ENCODE data around the gene XXYLT1. TPM values are rescaled to one million over a fixed set of nuclear protein-coding genes. Genes with fewer than 3 reads are reported as not detected.

The XXYLT1 gene
- total and polyA plus RNA-seq, 9 of the 15 experiments (the other 6 are each of a cell fraction or from before 2014, with no cell fraction given), result 1.9 to 18.9 (median 15.0) TPM

DNA sequence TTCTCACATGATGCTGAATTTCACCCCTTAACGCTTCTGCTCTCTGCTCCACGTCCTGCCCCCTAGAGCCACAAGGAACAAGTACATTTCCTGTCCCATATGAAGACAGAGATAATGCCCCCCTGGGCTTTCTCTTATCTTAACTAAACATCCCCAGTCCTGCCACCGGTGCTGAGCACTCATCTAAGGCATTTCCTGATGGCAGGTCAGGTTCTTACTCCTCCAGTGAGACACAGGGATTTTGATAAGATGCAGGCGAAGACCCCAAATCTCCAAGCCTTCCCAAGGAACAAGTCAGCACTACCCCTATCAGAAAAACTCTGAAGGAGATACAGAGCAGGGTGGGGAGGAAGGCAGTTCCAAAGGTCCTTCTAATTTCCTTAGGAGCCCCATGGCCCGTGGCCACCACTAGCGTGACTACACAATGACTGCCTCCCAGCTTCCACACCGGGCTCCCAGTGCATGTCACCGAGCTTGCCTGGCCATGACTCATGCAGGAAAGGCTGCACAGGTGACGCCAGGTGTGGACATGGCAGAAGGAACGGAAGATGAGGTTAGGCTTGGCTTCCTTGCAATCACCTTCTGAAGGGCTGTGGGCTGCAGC is 152.9 kb downstream of the XXYLT1 start (continued):
- TF ChIP-seq, protein P1, sequence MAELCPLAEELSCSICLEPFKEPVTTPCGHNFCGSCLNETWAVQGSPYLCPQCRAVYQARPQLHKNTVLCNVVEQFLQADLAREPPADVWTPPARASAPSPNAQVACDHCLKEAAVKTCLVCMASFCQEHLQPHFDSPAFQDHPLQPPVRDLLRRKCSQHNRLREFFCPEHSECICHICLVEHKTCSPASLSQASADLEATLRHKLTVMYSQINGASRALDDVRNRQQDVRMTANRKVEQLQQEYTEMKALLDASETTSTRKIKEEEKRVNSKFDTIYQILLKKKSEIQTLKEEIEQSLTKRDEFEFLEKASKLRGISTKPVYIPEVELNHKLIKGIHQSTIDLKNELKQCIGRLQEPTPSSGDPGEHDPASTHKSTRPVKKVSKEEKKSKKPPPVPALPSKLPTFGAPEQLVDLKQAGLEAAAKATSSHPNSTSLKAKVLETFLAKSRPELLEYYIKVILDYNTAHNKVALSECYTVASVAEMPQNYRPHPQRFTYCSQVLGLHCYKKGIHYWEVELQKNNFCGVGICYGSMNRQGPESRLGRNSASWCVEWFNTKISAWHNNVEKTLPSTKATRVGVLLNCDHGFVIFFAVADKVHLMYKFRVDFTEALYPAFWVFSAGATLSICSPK (IDR thresholded peaks at IDR 0.05; ENCODE audit: borderline replicate concordance), result no peak
- TF ChIP-seq MAFG (tag; conservative IDR thresholded peaks at IDR 0.05), result no peak
- no peak for TF ChIP-seq ZNF143 (CRISPR knock-in tag; IDR thresholded peaks at IDR 0.05)
- TF ChIP-seq, protein P2, sequence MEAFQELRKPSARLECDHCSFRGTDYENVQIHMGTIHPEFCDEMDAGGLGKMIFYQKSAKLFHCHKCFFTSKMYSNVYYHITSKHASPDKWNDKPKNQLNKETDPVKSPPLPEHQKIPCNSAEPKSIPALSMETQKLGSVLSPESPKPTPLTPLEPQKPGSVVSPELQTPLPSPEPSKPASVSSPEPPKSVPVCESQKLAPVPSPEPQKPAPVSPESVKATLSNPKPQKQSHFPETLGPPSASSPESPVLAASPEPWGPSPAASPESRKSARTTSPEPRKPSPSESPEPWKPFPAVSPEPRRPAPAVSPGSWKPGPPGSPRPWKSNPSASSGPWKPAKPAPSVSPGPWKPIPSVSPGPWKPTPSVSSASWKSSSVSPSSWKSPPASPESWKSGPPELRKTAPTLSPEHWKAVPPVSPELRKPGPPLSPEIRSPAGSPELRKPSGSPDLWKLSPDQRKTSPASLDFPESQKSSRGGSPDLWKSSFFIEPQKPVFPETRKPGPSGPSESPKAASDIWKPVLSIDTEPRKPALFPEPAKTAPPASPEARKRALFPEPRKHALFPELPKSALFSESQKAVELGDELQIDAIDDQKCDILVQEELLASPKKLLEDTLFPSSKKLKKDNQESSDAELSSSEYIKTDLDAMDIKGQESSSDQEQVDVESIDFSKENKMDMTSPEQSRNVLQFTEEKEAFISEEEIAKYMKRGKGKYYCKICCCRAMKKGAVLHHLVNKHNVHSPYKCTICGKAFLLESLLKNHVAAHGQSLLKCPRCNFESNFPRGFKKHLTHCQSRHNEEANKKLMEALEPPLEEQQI (IDR thresholded peaks at IDR 0.05), result no peak
- TF ChIP-seq, protein P3, sequence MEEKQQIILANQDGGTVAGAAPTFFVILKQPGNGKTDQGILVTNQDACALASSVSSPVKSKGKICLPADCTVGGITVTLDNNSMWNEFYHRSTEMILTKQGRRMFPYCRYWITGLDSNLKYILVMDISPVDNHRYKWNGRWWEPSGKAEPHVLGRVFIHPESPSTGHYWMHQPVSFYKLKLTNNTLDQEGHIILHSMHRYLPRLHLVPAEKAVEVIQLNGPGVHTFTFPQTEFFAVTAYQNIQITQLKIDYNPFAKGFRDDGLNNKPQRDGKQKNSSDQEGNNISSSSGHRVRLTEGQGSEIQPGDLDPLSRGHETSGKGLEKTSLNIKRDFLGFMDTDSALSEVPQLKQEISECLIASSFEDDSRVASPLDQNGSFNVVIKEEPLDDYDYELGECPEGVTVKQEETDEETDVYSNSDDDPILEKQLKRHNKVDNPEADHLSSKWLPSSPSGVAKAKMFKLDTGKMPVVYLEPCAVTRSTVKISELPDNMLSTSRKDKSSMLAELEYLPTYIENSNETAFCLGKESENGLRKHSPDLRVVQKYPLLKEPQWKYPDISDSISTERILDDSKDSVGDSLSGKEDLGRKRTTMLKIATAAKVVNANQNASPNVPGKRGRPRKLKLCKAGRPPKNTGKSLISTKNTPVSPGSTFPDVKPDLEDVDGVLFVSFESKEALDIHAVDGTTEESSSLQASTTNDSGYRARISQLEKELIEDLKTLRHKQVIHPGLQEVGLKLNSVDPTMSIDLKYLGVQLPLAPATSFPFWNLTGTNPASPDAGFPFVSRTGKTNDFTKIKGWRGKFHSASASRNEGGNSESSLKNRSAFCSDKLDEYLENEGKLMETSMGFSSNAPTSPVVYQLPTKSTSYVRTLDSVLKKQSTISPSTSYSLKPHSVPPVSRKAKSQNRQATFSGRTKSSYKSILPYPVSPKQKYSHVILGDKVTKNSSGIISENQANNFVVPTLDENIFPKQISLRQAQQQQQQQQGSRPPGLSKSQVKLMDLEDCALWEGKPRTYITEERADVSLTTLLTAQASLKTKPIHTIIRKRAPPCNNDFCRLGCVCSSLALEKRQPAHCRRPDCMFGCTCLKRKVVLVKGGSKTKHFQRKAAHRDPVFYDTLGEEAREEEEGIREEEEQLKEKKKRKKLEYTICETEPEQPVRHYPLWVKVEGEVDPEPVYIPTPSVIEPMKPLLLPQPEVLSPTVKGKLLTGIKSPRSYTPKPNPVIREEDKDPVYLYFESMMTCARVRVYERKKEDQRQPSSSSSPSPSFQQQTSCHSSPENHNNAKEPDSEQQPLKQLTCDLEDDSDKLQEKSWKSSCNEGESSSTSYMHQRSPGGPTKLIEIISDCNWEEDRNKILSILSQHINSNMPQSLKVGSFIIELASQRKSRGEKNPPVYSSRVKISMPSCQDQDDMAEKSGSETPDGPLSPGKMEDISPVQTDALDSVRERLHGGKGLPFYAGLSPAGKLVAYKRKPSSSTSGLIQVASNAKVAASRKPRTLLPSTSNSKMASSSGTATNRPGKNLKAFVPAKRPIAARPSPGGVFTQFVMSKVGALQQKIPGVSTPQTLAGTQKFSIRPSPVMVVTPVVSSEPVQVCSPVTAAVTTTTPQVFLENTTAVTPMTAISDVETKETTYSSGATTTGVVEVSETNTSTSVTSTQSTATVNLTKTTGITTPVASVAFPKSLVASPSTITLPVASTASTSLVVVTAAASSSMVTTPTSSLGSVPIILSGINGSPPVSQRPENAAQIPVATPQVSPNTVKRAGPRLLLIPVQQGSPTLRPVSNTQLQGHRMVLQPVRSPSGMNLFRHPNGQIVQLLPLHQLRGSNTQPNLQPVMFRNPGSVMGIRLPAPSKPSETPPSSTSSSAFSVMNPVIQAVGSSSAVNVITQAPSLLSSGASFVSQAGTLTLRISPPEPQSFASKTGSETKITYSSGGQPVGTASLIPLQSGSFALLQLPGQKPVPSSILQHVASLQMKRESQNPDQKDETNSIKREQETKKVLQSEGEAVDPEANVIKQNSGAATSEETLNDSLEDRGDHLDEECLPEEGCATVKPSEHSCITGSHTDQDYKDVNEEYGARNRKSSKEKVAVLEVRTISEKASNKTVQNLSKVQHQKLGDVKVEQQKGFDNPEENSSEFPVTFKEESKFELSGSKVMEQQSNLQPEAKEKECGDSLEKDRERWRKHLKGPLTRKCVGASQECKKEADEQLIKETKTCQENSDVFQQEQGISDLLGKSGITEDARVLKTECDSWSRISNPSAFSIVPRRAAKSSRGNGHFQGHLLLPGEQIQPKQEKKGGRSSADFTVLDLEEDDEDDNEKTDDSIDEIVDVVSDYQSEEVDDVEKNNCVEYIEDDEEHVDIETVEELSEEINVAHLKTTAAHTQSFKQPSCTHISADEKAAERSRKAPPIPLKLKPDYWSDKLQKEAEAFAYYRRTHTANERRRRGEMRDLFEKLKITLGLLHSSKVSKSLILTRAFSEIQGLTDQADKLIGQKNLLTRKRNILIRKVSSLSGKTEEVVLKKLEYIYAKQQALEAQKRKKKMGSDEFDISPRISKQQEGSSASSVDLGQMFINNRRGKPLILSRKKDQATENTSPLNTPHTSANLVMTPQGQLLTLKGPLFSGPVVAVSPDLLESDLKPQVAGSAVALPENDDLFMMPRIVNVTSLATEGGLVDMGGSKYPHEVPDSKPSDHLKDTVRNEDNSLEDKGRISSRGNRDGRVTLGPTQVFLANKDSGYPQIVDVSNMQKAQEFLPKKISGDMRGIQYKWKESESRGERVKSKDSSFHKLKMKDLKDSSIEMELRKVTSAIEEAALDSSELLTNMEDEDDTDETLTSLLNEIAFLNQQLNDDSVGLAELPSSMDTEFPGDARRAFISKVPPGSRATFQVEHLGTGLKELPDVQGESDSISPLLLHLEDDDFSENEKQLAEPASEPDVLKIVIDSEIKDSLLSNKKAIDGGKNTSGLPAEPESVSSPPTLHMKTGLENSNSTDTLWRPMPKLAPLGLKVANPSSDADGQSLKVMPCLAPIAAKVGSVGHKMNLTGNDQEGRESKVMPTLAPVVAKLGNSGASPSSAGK (IDR thresholded peaks at IDR 0.05), result no peak; the same call in 1 of the 2 replicates
- TF ChIP-seq, protein P4, sequence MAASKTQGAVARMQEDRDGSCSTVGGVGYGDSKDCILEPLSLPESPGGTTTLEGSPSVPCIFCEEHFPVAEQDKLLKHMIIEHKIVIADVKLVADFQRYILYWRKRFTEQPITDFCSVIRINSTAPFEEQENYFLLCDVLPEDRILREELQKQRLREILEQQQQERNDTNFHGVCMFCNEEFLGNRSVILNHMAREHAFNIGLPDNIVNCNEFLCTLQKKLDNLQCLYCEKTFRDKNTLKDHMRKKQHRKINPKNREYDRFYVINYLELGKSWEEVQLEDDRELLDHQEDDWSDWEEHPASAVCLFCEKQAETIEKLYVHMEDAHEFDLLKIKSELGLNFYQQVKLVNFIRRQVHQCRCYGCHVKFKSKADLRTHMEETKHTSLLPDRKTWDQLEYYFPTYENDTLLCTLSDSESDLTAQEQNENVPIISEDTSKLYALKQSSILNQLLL (CRISPR knock-in tag; IDR thresholded peaks at IDR 0.05; ENCODE audit: borderline replicate concordance), result no peak
- no peak for TF ChIP-seq ESRRB (CRISPR knock-in tag; IDR thresholded peaks at IDR 0.05; ENCODE audit: borderline replicate concordance)
- TF ChIP-seq ZC3H4 (CRISPR knock-in tag; IDR thresholded peaks at IDR 0.05; ENCODE audit: borderline replicate concordance), result no peak

Data from K562 (cell line).